ENCODE data around the gene SLIT3.

- TF ChIP-seq POLR2A (IDR thresholded peaks at IDR 0.05; ENCODE audit: low read length) (no peak), GATA1 (IDR thresholded peaks at IDR 0.05; ENCODE audit: low read depth, low read length) (no peak)
These were observed 146.3 kb downstream of the SLIT3 start for GRCh38 chr5:169154679-169155078.

Data from erythroblast (primary cell).